Body of pancreas (tissue), 4 donors: ENCODE results near the gene PTPRB.

Source experiments
- CTCF ChIP-seq, 7 experiments: fragments of 450-650 bp in 4 of 7; fragments of 200-600 bp in 3 of 7; sonication (generic) in 3 of 7; IDR thresholded peaks; one replicate each; pipeline ENCODE4 v1.5.1; 2016 to 2019; ENCODE audit warnings: antibody characterized with exemption in 7 of 7
- POLR2A ChIP-seq, 3 donors: fragments of 450-650 bp; IDR thresholded peaks; one replicate each; pipeline ENCODE4 v1.6.1; 2016; ENCODE audit warnings: antibody characterized with exemption in 3 of 3, mild to moderate bottlenecking in 2 of 3

GRCh38 chr12:70592664-70593063 lies 44.6 kb downstream of the PTPRB start:
- no peak for TF ChIP-seq CTCF (IDR thresholded peaks at IDR 0.05)
- TF ChIP-seq POLR2A (IDR thresholded peaks at IDR 0.05), result no peak
